GM19395 (cell line): ENCODE measurements around the gene TCF12.

ENCODE experiments used
- ATAC-seq: cut with Tn5 transposase; IDR thresholded peaks from one replicate; pipeline ENCODE4 v1.9.1; 2021; ENCODE audit warnings: mild to moderate bottlenecking, moderate library complexity; ENCODE audit not compliant: unreplicated experiment

Gene TCF12

GRCh38 chr15:57235873-57236272, 317.4 kb downstream of the TCF12 start:
- no peak for ATAC-seq

DNA sequence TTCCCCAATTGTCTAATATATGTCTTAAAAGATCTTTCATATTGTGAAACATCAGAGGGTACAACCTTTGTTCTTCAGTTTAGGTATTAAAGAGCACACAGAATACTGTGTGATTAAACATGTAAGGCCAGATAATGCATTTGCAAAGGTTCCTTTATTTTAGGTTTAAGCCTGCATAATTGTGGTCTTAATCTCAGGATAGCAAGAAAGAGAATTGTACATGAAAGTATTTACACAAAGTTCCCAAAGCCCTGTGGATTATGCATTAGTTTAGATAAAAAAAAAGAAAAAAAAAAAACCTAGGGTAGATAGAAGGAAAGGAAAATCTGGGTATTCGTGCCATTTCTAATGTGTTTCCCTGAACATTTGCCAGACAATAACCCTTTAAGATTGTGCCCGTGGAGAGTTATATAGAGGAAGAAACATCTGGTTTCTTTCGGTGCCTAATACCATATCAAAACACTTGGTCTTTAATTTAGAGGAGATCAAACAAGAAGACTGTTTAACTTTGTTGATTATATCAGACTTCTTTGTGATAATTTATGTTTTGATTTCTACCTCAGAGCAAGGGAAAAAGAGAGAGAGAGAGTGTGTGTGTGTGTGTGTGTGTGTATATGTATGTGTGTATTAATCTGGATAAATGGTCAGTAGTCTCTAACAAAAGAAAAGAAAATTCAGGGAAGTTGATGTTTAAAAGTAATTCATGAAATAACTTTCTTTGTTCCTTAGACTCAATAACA, 318.3 kb downstream of the TCF12 start:
- ATAC-seq: no peak

DNA sequence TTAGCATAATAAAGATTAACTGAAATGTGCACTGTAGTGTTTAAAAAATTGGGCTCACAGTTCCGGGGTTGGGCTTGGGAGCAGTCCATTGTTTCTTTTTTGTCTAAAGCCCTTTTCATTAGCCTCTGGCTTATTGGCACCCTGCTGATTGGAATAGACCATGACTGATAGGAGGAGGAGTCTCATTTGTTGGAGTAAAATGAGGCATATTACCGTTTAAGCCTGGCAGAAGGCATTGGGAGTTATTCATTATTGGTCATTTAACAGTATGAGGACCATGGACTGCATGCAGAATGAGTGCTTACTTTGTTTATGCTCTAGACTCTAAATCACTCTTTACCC, 318.8 kb downstream of the TCF12 start:
- ATAC-seq: no peak

DNA sequence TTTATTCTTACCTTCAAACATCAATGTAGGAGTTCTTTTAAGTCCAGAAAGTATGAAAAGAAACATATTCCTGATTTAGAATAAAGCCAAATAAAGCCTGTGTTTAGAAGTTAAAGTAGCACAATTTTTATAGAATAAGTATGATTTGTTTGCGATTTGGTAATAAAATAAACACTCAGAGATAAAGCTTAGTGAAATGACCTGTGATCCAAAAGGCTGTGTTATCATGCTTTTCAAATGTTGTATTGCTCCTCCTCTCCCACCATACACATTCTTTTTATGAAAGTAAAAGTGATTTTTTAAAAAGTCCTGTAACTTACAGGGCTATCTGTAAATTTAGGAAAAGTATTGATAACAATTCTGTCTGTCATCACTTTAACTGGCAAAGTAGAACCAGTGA, 319.2 kb downstream of the TCF12 start:
- ATAC-seq: no peak

- no peak for ATAC-seq
These were observed 326.7 kb downstream of the TCF12 start for GRCh38 chr15:57245130-57245529.

DNA sequence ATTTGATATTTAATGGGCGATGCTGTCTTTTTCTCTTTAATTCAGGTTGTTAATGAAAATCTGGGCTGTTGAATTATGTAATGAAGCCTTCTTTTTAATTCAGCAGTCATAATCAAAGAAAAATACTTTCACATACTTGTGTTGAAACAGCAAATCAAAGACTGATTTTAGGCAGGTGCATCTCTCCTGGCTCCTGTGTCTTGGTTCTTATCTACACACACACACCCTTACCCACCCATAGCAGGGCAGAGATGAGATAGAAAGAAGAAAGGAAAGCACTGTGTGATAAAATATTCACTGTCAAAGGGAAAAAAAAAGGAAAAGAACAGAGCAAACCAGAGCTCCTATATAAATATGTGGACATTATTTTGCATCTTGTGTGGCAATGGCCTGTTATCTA, 327.3 kb downstream of the TCF12 start:
- ATAC-seq: no peak

- ATAC-seq: no peak
These were observed 329.6 kb downstream of the TCF12 start for GRCh38 chr15:57248074-57248473.

DNA sequence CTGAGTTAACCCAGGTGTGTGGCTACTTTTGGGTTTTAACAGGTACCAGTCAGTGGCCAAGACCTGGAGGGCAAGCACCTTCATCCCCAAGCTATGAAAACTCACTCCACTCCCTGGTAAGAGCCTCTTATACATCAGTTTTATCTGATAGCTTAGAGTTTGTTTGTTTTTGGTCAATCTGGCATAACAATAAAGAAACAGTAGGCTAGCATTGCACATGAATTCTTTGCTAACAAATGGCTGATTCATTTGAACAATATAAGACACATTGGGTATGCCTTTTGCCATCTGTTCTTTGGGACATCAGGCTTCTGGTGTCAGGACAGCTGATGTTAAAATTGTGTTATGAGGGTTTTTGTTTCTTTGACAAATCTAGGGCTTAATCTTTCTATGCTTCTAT, 332.9 kb downstream of the TCF12 start:
- no peak for ATAC-seq

- ATAC-seq: no peak
These were observed 333.5 kb downstream of the TCF12 start for GRCh38 chr15:57251941-57252340.

- ATAC-seq: no peak
These were observed 334.6 kb downstream of the TCF12 start for GRCh38 chr15:57253082-57253481.

DNA sequence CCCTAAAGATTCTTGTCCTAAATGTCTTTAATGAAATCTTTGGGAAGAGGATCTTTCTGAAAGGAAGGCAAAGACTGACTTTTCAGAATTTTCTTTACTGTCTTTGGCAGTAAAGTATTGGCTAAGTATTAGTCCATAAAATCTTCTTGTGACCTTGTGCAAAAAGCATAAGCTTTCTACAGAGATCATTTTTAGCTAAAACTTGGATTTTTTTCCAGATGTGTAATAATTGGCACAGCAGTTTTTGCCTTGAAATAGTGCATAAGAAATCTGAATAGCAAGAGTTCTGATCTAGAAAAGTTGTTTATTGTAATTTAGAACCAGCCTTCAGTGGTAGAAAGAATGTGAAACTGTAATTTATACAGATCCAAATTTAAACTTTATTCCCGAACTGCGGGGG, 335.1 kb downstream of the TCF12 start:
- no peak for ATAC-seq

DNA sequence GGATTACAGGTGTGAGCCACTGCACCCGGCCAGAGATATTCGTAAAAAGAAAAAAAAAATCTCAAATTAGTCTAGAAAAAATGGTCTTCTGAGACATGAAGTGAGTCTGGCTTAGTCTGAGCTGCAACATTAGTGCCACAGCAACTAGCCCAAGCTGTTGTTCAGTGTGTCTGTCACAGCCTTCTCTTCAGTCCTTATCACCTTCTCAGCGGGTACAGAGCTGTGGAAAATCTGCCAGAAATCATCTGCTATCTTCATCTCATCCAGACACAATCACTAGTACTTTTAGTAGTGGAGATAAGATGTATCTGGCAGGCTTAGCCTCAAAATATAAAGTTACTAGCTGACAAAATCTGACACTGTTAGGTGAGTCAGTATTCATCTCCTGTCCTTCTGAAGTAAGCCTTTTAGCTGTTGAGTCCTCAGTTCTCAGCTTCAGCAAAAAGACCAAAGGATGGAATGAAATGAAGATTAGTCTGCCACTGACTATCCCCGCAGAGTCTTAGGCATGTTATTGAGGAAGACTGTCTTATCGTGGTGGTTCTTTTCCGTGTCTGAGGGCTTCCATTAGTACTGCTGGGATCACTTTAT, 337.4 kb downstream of the TCF12 start:
- no peak for ATAC-seq

GRCh38 chr15:57256939-57257338, 338.5 kb downstream of the TCF12 start:
- no peak for ATAC-seq

DNA sequence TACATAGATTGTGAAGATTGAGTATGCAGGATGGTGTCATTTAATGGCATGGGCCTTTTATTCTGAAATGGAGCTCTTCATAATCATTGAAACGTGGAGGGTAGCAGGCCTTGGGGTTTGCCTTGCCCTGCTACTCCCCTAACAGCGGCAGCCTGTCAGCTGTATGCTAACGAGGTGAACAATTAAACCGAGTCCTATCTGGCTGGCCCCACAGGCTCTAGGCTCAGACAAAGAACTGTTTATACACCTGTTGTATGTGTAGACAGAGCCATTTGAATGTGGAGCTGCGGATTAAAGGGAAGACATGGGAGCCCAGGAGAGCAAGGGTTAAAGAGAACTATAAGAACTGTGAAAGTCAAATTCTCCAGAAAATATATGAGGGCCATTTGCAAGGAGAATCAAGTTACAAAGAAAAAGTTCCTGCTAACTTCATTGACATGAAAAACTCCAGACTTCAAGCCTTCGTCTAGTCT, 341.2 kb downstream of the TCF12 start:
- no peak for ATAC-seq

DNA sequence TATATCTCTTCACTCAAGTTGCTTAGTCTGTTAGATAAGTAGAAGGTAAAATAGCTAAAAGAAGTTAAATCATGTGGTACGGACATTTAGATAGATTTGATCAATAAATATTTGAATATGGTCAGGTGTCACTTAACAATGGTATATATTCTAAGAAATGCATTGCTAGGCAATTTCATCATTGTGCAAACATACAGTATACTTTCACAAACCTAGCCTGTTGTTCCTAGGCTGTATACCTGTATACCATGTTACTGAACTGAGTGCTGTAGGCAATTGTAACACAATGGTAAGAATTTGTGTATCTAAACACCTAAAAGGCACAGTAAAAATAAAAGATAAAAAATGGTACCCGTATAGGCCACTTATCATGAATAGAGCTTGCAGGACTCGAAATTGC, 345.1 kb downstream of the TCF12 start:
- ATAC-seq: no peak

DNA sequence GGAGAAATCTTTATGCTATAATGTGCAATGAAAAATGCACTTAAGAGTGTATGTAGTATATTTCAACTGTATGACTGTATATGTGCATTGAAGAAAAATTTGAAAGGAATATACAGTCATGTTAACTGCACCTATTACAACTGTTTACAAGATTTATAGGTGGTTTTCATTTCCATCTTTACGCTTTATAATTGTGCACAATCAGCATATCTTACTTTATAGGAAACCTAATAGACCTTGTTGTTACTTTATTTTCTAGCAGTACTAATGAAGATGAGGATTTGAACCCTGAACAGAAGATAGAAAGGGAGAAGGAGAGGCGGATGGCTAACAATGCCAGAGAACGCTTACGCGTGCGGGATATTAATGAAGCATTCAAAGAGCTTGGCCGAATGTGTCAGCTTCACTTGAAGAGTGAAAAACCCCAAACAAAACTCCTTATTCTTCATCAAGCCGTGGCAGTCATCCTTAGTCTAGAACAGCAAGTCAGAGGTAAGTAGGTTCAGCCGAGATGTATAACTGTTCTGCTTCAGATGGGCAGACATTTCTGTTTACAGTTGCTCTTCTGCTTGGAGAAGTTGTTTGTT, 354.4 kb downstream of the TCF12 start:
- no peak for ATAC-seq

DNA sequence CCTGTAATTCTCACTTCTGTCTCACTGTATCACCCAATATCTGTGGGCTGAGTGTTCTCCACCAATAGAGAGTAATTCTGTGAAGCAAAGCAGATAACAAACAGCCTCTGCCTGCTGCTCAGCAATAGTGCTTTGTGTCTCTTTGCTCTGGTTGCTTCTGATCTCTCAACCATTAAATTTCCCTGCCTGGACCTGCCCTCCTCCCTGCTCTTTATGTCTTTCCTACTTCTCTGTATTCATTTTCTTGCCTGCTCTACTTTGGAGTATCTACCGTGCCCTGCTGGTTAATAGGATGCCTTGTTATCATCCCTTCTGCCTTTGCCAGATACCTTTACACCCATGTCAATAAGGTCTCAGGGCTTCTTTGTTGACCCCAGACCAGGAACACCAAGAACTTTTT, 355.0 kb downstream of the TCF12 start:
- ATAC-seq: no peak

- ATAC-seq: no peak
These were observed 360.0 kb downstream of the TCF12 start for GRCh38 chr15:57278439-57278838.

- ATAC-seq: no peak
These were observed 362.0 kb downstream of the TCF12 start for GRCh38 chr15:57280464-57280863.

DNA sequence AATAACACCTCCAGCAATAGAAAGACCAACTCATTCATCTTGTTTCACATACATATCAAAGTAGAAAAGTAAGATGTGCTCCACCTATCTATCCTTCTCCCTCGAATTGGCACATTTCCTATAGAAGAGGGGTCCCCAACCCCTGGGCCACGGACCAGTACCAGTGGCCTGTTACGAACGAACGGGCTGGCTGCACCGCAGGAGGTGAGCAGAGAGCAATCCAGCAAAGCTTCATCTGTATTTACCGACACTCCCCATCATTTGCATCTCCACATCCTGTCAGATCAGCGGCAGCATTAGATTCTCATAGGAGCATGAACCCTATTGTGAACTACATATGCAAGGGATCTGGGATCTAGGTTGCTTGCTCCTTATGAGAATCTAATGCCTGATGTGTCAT, 362.9 kb downstream of the TCF12 start:
- ATAC-seq: peak; percentile 54

- no peak for ATAC-seq
These were observed 364.2 kb downstream of the TCF12 start for GRCh38 chr15:57282686-57283085.

- no peak for ATAC-seq
These were observed 365.5 kb downstream of the TCF12 start for GRCh38 chr15:57283774-57284503.
